Calu3 (cell line): ENCODE data around the gene CNNM1. TPM values are rescaled to one million over a fixed set of nuclear protein-coding genes. Genes with fewer than 3 reads are reported as not detected.

Experiments
- BruUV-seq: library from RNA; stranded (reverse); fragments of 400-500 nt; replicated peaks from 2 replicates; lab custom pipeline; 2021; lab: Mats Ljungman, UMichigan
- CTCF ChIA-PET: fragments of 300-600 bp; sonication (Branson Sonifier 250); formaldehyde crosslinking; loops from one replicate; lab custom pipeline; 2022; ENCODE audit warnings: antibody characterized with exemption; lab: Charles Lee
- DNase-seq: peaks from one replicate; pipeline ENCODE4 v3.0.0; 2022
- H3K27ac Mint-ChIP-seq: one replicate; pipeline ENCODE4 v1.8.0; 2022; ENCODE audit warnings: mixed read lengths; ENCODE audit not compliant: unreplicated experiment
- H3K27me3 Mint-ChIP-seq: one replicate; pipeline ENCODE4 v1.8.0; 2022; ENCODE audit warnings: mixed read lengths; ENCODE audit not compliant: unreplicated experiment
- H3K36me3 Mint-ChIP-seq: one replicate; pipeline ENCODE4 v1.8.0; 2022; ENCODE audit warnings: mild to moderate bottlenecking, moderate library complexity, mixed read lengths; ENCODE audit not compliant: insufficient read depth, unreplicated experiment
- H3K4me1 Mint-ChIP-seq: one replicate; pipeline ENCODE4 v1.8.0; 2022; ENCODE audit warnings: mild to moderate bottlenecking, low read depth, mixed read lengths; ENCODE audit not compliant: unreplicated experiment
- H3K4me3 Mint-ChIP-seq: one replicate; pipeline ENCODE4 v1.8.0; 2022; ENCODE audit warnings: mild to moderate bottlenecking, low read depth, moderate library complexity, mixed read lengths; ENCODE audit not compliant: unreplicated experiment
- H3K9me3 Mint-ChIP-seq: one replicate; pipeline ENCODE4 v1.8.0; 2022; ENCODE audit warnings: low read depth, mixed read lengths; ENCODE audit not compliant: unreplicated experiment
- CTCF ChIP-seq: fragments of 200-600 bp; IDR thresholded peaks from one replicate; pipeline ENCODE4 v1.8.0; 2022; ENCODE audit warnings: antibody characterized with exemption; ENCODE audit not compliant: unreplicated experiment
- intact Hi-C: fragments of 100-400 bp; cut with micrococcal nuclease; formaldehyde crosslinking; loops from one replicate; pipeline ENCODE4 v1.10.0; 2022; ENCODE audit not compliant: unreplicated experiment
- total RNA-seq: library from RNA; stranded (reverse); gene quantifications from 2 replicates; pipeline ENCODE4 v1.2.3, GENCODE V29; 2022

Gene CNNM1
- total RNA-seq, 1 experiment from 2014 or later = 5.8 TPM

GRCh38 chr10:99360934-99361333 lies 31.8 kb downstream of the CNNM1 start:
- no peak for TF ChIP-seq CTCF
- CTCF ChIA-PET = no interaction called here
- no peaks in the 10 kb centered on the region for H3K27me3 Mint-ChIP-seq
- H3K4me1 Mint-ChIP-seq = peaks cover 9% of the 10 kb centered on the region
- BruUV-seq = no TSS peak
- no peak overlapping the region for H3K4me3 Mint-ChIP-seq
- H3K36me3 Mint-ChIP-seq = no peaks in the 10 kb centered on the region
- no peak for DNase-seq
- intact Hi-C loops = no loop called here
- no peak overlapping the region for H3K27ac Mint-ChIP-seq
- no peaks in the 10 kb centered on the region for H3K9me3 Mint-ChIP-seq

- Mint-ChIP-seq H3K9me3 (no peaks in the 10 kb centered on the region), H3K36me3 (no peaks in the 10 kb centered on the region), H3K27ac (no peak overlapping the region), H3K27me3 (no peaks in the 10 kb centered on the region), H3K4me1 (no peaks in the 10 kb centered on the region), H3K4me3 (no peak overlapping the region)
- intact Hi-C loops = no loop called here
- CTCF ChIA-PET = no interaction called here
- no peak for DNase-seq
- BruUV-seq = no TSS peak
- no peak for TF ChIP-seq CTCF
Measured at GRCh38 chr10:99364125-99364524, 35.0 kb downstream of the CNNM1 start.

- DNase-seq = no peak
- Mint-ChIP-seq H3K9me3 (no peaks in the 10 kb centered on the region), H3K36me3 (no peaks in the 10 kb centered on the region), H3K4me1 (no peaks in the 10 kb centered on the region), H3K4me3 (no peak overlapping the region), H3K27me3 (no peaks in the 10 kb centered on the region), H3K27ac (no peak overlapping the region)
- no TSS peak for BruUV-seq
- intact Hi-C loops = no loop called here
- CTCF ChIA-PET = no interaction called here
- no peak for TF ChIP-seq CTCF
Measured at GRCh38 chr10:99365311-99365710, 36.2 kb downstream of the CNNM1 start.

GRCh38 chr10:99365736-99366135 lies 36.6 kb downstream of the CNNM1 start:
- no peaks in the 10 kb centered on the region for H3K27me3 Mint-ChIP-seq
- no peak for TF ChIP-seq CTCF
- intact Hi-C loops = no loop called here
- no peak for DNase-seq
- no peaks in the 10 kb centered on the region for H3K36me3 Mint-ChIP-seq
- H3K4me1 Mint-ChIP-seq = no peaks in the 10 kb centered on the region
- no TSS peak for BruUV-seq
- no peaks in the 10 kb centered on the region for H3K9me3 Mint-ChIP-seq
- H3K27ac Mint-ChIP-seq = no peak overlapping the region
- CTCF ChIA-PET = no interaction called here
- H3K4me3 Mint-ChIP-seq = no peak overlapping the region

- DNase-seq = no peak
- no peak for TF ChIP-seq CTCF
- Mint-ChIP-seq H3K27ac (no peak overlapping the region), H3K9me3 (no peaks in the 10 kb centered on the region), H3K4me3 (no peak overlapping the region), H3K36me3 (no peaks in the 10 kb centered on the region), H3K27me3 (no peaks in the 10 kb centered on the region), H3K4me1 (no peaks in the 10 kb centered on the region)
- no TSS peak for BruUV-seq
- intact Hi-C loops = no loop called here
- CTCF ChIA-PET = no interaction called here
Measured at GRCh38 chr10:99366666-99367065, 37.5 kb downstream of the CNNM1 start.
